Mammary epithelial cell (primary cell): Measurements from ENCODE around the gene CHST9.
"Not testable (repeated sequence)": the region's sequence is repeated elsewhere in the genome, so short reads cannot be mapped to it uniquely, and the experiment has no call there.

Experiments
- EZH2 ChIP-seq: IDR thresholded peaks from 2 replicates; pipeline ENCODE4 v1.6.1; 2012; ENCODE audit warnings: low read length, inconsistent platforms, borderline replicate concordance
- TF ChIP-seq, protein P1 (sequence below), 2 donors: IDR thresholded peaks in 1 of 2; conservative IDR thresholded peaks in 1 of 2; 2 replicates each; pipeline ENCODE4 v1.5.1; 2011 to 2012; ENCODE audit warnings: inconsistent platforms in 2 of 2, low read length in 2 of 2, mild to moderate bottlenecking in 2 of 2, control low read depth in 1 of 2, low read depth in 1 of 2; ENCODE audit not compliant: insufficient read depth in 1 of 2; ENCODE audit errors: extremely low read depth in 1 of 2

DNA sequence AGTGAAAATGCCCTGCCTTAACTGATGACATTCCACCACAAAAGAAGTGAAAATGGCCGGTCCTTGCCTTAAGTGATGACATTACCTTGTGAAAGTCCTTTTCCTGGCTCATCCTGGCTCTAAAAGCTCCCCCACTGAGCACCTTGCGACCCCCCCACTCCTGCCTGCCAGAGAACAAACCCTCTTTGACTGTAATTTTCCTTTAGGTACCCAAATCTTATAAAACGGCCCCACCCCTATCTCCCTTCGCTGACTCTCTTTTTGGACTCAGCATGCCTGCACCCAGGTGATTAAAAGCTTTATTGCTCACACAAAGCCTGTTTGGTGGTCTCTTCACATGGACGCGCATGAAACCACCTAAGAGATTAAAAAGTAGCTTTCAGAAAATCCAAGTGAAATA lies 47.2 kb upstream of the CHST9 start:
- TF ChIP-seq, protein P1, sequence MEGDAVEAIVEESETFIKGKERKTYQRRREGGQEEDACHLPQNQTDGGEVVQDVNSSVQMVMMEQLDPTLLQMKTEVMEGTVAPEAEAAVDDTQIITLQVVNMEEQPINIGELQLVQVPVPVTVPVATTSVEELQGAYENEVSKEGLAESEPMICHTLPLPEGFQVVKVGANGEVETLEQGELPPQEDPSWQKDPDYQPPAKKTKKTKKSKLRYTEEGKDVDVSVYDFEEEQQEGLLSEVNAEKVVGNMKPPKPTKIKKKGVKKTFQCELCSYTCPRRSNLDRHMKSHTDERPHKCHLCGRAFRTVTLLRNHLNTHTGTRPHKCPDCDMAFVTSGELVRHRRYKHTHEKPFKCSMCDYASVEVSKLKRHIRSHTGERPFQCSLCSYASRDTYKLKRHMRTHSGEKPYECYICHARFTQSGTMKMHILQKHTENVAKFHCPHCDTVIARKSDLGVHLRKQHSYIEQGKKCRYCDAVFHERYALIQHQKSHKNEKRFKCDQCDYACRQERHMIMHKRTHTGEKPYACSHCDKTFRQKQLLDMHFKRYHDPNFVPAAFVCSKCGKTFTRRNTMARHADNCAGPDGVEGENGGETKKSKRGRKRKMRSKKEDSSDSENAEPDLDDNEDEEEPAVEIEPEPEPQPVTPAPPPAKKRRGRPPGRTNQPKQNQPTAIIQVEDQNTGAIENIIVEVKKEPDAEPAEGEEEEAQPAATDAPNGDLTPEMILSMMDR (conservative IDR thresholded peaks at IDR 0.05 in 1 of 2, IDR thresholded peaks at IDR 0.05 in 1 of 2; ENCODE audit: extremely low read depth in 1 of 2, insufficient read depth in 1 of 2, low read depth in 1 of 2, low read length in 2 of 2): not testable (repeated sequence)
- not testable (repeated sequence) for TF ChIP-seq EZH2
